Breast epithelium (tissue), 4 donors: Measurements from ENCODE around the gene MPZL2. TPM values are rescaled to one million over a fixed set of nuclear protein-coding genes. Genes with fewer than 3 reads are reported as not detected.

Source experiments
- DNase-seq, 2 donors: peaks; one replicate each; pipeline ENCODE4 v3.0.0-alpha.2; 2019; ENCODE audit warnings: low spot score in 2 of 2
- H3K27ac ChIP-seq, 2 donors: fragments of 200-600 bp; sonication (generic) in 1 of 2; one replicate each; pipeline ENCODE4 v1.5.1; 2016 to 2019; ENCODE audit warnings: mild to moderate bottlenecking in 1 of 2
- H3K27me3 ChIP-seq, 2 donors: fragments of 200-600 bp; sonication (generic) in 1 of 2; one replicate each; pipeline versions ENCODE4 v1.5.1 to v1.6.0; 2017 to 2019; ENCODE audit warnings: control low read depth in 1 of 2, mild to moderate bottlenecking in 1 of 2
- H3K36me3 ChIP-seq: fragments of 200-600 bp; one replicate; pipeline ENCODE4 v1.5.1; 2019
- H3K4me1 ChIP-seq, 2 donors: fragments of 200-600 bp; sonication (generic); one replicate each; pipeline ENCODE4 v1.5.1; 2016 to 2019; ENCODE audit warnings: control low read depth in 1 of 2
- H3K4me3 ChIP-seq, 3 donors: fragments of 200-600 bp; sonication (generic); 1 replicate in 2 of 3; 2 replicates in 1 of 3; pipeline ENCODE4 v1.5.1; 2016 to 2019; ENCODE audit warnings: mild to moderate bottlenecking in 3 of 3, moderate library complexity in 2 of 3
- H3K9me3 ChIP-seq, 2 donors: fragments of 200-600 bp; sonication (generic) in 1 of 2; one replicate each; pipeline ENCODE4 v1.5.1; 2016 to 2019; ENCODE audit warnings: control low read depth in 1 of 2
- CTCF ChIP-seq, 3 donors: fragments of 450-650 bp; IDR thresholded peaks; one replicate each; pipeline ENCODE4 v1.5.1; 2016 to 2017; ENCODE audit warnings: antibody characterized with exemption in 3 of 3, mild to moderate bottlenecking in 3 of 3, moderate library complexity in 3 of 3
- POLR2A ChIP-seq: fragments of 450-650 bp; IDR thresholded peaks from one replicate; pipeline ENCODE4 v1.6.1; 2016; ENCODE audit warnings: antibody characterized with exemption, mild to moderate bottlenecking, moderate library complexity
- POLR2AphosphoS5 ChIP-seq, 3 donors: sonication (generic); formaldehyde crosslinking; IDR thresholded peaks; one replicate each; pipeline ENCODE4 v1.6.1; 2017; ENCODE audit warnings: antibody characterized with exemption in 3 of 3
- intact Hi-C: fragments of 100-400 bp; cut with DNase I; formaldehyde crosslinking; loops from one replicate; pipeline ENCODE4 v1.15.1; 2023; ENCODE audit warnings: low total_unique reads
- total RNA-seq, 3 donors: library from RNA; depleted of rRNA; stranded (reverse); fragments of >200 nt; gene quantifications; one replicate each; pipeline ENCODE4 v1.1.0, GENCODE V29; 2016

MPZL2 gene
- total RNA-seq, 3 donors from 2014 or later: 4.6 to 73.1 (median 70.7) TPM

GRCh38 chr11:118283756-118284350 lies 19.8 kb upstream of the MPZL2 start:
- no peaks in the 10 kb centered on the region for H3K36me3 ChIP-seq
- no peaks in the 10 kb centered on the region for H3K4me1 ChIP-seq
- H3K27me3 ChIP-seq: no peaks in the 10 kb centered on the region
- no peaks in the 10 kb centered on the region for H3K9me3 ChIP-seq
- H3K27ac ChIP-seq: no peak overlapping the region
- H3K4me3 ChIP-seq: no peak overlapping the region
- no peak for DNase-seq
- TF ChIP-seq POLR2A (no peak), POLR2AphosphoS5 (IDR thresholded peaks at IDR 0.05) (no peak), CTCF (IDR thresholded peaks at IDR 0.05) (no peak)
- intact Hi-C loops: no loop called here

- H3K4me3 ChIP-seq: no peak overlapping the region
- H3K36me3 ChIP-seq: no peaks in the 10 kb centered on the region
- intact Hi-C loops: no loop called here
- no peak for DNase-seq
- no peak overlapping the region for H3K27ac ChIP-seq
- TF ChIP-seq CTCF (IDR thresholded peaks at IDR 0.05) (no peak), POLR2AphosphoS5 (IDR thresholded peaks at IDR 0.05) (no peak), POLR2A (no peak)
- no peaks in the 10 kb centered on the region for H3K27me3 ChIP-seq
- no peaks in the 10 kb centered on the region for H3K9me3 ChIP-seq
- no peaks in the 10 kb centered on the region for H3K4me1 ChIP-seq
These were observed 19.0 kb upstream of the MPZL2 start for GRCh38 chr11:118283037-118283636.

GRCh38 chr11:118282606-118283005 lies 18.5 kb upstream of the MPZL2 start:
- Histone ChIP-seq H3K27ac (no peak overlapping the region), H3K4me1 (no peaks in the 10 kb centered on the region), H3K36me3 (no peaks in the 10 kb centered on the region), H3K9me3 (no peaks in the 10 kb centered on the region), H3K4me3 (no peak overlapping the region), H3K27me3 (no peaks in the 10 kb centered on the region)
- intact Hi-C loops: no loop called here
- TF ChIP-seq CTCF (IDR thresholded peaks at IDR 0.05): no peak
- TF ChIP-seq POLR2A: no peak
- TF ChIP-seq POLR2AphosphoS5 (IDR thresholded peaks at IDR 0.05): no peak
- no peak for DNase-seq

GRCh38 chr11:118281284-118281683 lies 17.2 kb upstream of the MPZL2 start:
- DNase-seq: no peak
- Histone ChIP-seq H3K4me1 (no peaks in the 10 kb centered on the region), H3K27me3 (no peaks in the 10 kb centered on the region), H3K36me3 (no peaks in the 10 kb centered on the region), H3K9me3 (no peaks in the 10 kb centered on the region), H3K4me3 (no peak overlapping the region), H3K27ac (no peak overlapping the region)
- intact Hi-C loops: no loop called here
- no peak for TF ChIP-seq CTCF (IDR thresholded peaks at IDR 0.05)
- no peak for TF ChIP-seq POLR2A
- TF ChIP-seq POLR2AphosphoS5 (IDR thresholded peaks at IDR 0.05): no peak

- no peak for TF ChIP-seq CTCF (IDR thresholded peaks at IDR 0.05)
- TF ChIP-seq POLR2AphosphoS5 (IDR thresholded peaks at IDR 0.05): peak in 1 of 3 donors; percentile 22
- no peak for TF ChIP-seq POLR2A
- Histone ChIP-seq H3K36me3 (no peaks in the 10 kb centered on the region), H3K27ac (peak overlapping the region; percentile 2 to 64), H3K4me3 (no peak overlapping the region), H3K27me3 (no peaks in the 10 kb centered on the region), H3K9me3 (no peaks in the 10 kb centered on the region), H3K4me1 (peaks cover 0 to 7% of the 10 kb centered on the region in 2 donors)
- peak in 1 of 2 donors; percentile 31 for DNase-seq
- intact Hi-C loops: loop anchor here (1.0 kb wide), 1 partner anchor 9 kb away; no protein-coding TSS in a partner anchor
These were observed 13.2 kb upstream of the MPZL2 start for GRCh38 chr11:118277312-118277711.
